Urinary bladder (tissue), 4 donors: ENCODE measurements around the gene TSPAN31. TPM values are rescaled to one million over a fixed set of nuclear protein-coding genes. Genes with fewer than 3 reads are reported as not detected.
"Not testable (repeated sequence)": the region's sequence is repeated elsewhere in the genome, so short reads cannot be mapped to it uniquely, and the experiment has no call there.

Experiments used
- DNase-seq: peaks from one replicate; pipeline ENCODE4 v3.0.0-alpha.2; 2015; ENCODE audit errors: extremely low spot score
- H3K27ac ChIP-seq: one replicate; pipeline ENCODE4 v1.5.1; 2013; ENCODE audit warnings: low read depth, mild to moderate bottlenecking, moderate library complexity
- H3K36me3 ChIP-seq: one replicate; pipeline ENCODE4 v1.6.1; 2013; ENCODE audit warnings: mild to moderate bottlenecking, moderate library complexity; ENCODE audit not compliant: insufficient read depth
- H3K4me1 ChIP-seq: one replicate; pipeline ENCODE4 v1.6.1; 2013; ENCODE audit warnings: mild to moderate bottlenecking, moderate library complexity; ENCODE audit not compliant: insufficient read depth
- H3K4me3 ChIP-seq: one replicate; pipeline ENCODE4 v1.5.1; 2013; ENCODE audit warnings: low read depth, low read length
- WGBS: extraction: QIAGEN DNeasy Blood & Tissue Kit; methylation state at CpG from one replicate; pipeline ENCODE4 v1.1.7; 2013; 5-methylcytosine and 5-hydroxymethylcytosine counted together
- polyA plus RNA-seq: library from polyadenylated mRNA; stranded (reverse); fragments of 200-250 nt; gene quantifications from one replicate; pipeline ENCODE4 v1.2.3, GENCODE V29; 2013
- total RNA-seq: library from RNA; depleted of rRNA; stranded (reverse); fragments of >200 nt; gene quantifications from one replicate; pipeline ENCODE4 v1.2.3, GENCODE V29; 2014
- donor health status: healthy with polysubstance abuse.
- donor health status: healthy.

The TSPAN31 gene
- total and polyA plus RNA-seq, 2 donors = 42.1 to 48.6 TPM

DNA sequence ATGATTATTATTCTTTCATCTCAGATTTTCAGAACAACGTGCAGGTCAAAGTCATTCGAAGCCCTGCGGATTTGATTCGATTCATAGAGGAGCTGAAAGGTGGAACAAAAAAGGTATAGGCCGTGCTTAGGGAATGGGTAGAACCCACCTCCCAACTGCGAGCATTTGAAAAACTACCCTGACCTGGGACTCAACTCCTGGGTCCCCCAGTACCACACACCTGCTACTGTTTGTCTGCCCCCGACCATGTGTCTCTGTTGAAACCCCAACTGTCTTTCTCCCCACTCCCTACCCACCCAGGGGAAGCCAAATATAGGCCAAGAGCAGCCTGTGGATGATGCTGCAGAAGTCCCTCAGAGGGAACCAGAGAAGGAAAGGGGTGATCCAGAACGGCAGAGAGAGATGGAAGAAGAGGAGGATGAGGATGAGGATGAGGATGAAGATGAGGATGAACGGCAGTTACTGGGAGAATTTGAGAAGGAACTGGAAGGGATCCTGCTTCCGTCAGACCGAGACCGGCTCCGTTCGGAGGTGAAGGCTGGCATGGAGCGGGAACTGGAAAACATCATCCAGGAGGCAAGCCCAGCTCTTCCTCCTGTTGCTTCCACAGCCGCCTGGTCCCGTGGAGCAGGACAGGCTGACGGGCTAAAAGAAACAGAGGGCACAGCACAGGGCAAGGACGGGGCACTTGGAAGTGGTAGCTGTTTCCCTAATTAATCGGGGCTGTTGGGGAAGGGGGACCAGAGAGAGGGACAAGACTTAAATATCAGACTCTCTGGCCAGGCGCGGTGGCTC is 26.8 kb upstream of the TSPAN31 start:
- Histone ChIP-seq H3K27ac (no peak overlapping the region), H3K4me3 (no peak overlapping the region), H3K4me1 (no peaks in the 10 kb centered on the region), H3K36me3 (peaks cover 7% of the 10 kb centered on the region)
- WGBS = 96% methylated on average over 22 of the region's 22 CpGs
- DNase-seq = no peak

DNA sequence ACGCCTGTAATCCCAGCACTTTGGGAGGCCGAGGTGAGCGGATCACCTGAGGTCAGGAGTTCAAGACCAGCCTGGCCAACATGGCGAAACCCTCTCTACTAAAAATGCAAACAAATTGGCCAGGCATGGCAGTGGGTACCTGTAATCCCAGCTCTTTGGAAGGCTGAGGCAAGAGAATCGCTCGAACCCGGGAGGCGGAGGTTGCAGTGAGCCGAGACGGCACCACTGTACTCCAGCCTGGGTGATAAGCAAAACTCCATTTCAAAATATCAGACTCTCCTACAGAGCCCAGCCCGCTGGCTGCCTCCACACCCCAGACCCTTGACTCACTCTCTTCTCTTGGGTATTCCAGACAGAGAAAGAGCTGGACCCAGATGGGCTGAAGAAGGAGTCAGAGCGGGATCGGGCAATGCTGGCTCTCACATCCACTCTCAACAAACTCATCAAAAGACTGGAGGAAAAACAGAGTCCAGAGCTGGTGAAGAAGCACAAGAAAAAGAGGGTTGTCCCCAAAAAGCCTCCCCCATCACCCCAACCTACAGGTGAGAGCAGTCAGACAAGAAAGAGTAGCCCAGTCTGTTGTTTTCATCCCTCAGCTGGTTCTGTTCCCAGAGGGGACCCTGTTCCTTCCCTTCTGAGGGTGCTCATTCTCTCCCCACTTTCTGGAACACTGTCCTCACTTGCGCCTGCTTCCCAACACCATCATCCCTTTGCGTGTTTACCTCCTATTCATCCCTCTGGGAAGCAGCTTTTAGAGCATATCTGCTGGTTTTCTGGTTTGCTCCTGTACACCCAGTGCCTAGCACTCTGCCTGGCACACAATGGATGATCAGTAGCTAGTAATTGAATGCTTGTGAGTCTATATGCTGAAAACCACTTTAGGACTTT is 26.0 kb upstream of the TSPAN31 start:
- 96% methylated on average over 15 of the region's 15 CpGs for WGBS
- Histone ChIP-seq H3K4me3 (no peak overlapping the region), H3K27ac (no peak overlapping the region), H3K36me3 (peaks cover 7% of the 10 kb centered on the region), H3K4me1 (no peaks in the 10 kb centered on the region)
- DNase-seq = no peak

DNA sequence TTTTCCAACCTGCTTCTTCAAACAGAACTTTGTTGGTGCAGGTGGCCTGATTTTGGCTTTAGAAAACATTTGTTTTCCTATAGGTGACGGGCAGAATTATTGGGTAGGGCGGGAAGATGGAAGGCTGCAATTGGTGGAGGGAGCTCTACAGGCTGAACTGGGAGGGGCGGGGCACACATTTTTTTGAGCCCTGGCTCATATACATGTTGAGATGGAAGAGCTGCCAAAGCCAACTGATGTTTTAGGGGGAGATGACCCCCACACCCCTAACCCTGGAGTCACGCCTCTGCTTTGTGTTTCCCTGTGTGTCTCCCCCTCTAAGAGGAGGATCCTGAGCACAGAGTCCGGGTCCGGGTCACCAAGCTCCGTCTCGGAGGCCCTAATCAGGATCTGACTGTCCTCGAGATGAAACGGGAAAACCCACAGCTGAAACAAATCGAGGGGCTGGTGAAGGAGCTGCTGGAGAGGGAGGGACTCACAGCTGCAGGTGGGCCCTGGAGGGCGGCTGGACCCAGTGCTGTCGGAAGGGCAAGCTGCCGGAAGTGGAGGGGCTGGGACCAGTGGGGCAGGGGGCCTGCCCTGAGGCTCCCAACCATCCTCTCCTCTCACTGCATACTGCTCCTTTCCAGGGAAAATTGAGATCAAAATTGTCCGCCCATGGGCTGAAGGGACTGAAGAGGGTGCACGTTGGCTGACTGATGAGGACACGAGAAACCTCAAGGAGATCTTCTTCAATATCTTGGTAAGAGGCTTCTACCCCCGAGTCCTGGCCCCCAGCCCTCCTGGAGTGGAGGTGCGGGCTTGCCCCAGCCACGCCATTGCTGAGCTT is 24.8 kb upstream of the TSPAN31 start:
- DNase-seq = no peak
- Histone ChIP-seq H3K4me3 (no peak overlapping the region), H3K36me3 (peaks cover 7% of the 10 kb centered on the region), H3K4me1 (no peaks in the 10 kb centered on the region), H3K27ac (no peak overlapping the region)
- 90% methylated on average over 20 of the region's 20 CpGs for WGBS

DNA sequence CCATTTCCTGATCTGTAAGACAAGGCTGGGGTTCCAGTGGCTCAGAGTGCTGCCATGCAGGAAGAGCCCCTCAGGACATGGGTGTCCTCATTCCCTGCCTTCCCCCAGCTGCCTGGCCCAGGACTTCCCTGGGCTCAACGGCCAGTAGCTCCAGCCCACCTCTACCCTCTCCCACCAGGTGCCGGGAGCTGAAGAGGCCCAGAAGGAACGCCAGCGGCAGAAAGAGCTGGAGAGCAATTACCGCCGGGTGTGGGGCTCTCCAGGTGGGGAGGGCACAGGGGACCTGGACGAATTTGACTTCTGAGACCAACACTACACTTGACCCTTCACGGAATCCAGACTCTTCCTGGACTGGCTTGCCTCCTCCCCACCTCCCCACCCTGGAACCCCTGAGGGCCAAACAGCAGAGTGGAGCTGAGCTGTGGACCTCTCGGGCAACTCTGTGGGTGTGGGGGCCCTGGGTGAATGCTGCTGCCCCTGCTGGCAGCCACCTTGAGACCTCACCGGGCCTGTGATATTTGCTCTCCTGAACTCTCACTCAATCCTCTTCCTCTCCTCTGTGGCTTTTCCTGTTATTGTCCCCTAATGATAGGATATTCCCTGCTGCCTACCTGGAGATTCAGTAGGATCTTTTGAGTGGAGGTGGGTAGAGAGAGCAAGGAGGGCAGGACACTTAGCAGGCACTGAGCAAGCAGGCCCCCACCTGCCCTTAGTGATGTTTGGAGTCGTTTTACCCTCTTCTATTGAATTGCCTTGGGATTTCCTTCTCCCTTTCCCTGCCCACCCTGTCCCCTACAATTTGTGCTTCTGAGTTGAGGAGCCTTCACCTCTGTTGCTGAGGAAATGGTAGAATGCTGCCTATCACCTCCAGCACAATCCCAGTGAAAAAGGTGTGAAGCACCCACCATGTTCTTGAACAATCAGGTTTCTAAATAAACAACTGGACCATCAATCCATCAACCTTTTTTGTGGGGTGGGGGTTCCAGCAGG is 23.9 kb upstream of the TSPAN31 start:
- peaks cover 7% of the 10 kb centered on the region for H3K36me3 ChIP-seq
- H3K4me3 ChIP-seq = no peak overlapping the region
- DNase-seq = no peak
- no peak overlapping the region for H3K27ac ChIP-seq
- WGBS = 87% methylated on average over 11 of the region's 11 CpGs
- H3K4me1 ChIP-seq = no peaks in the 10 kb centered on the region

DNA sequence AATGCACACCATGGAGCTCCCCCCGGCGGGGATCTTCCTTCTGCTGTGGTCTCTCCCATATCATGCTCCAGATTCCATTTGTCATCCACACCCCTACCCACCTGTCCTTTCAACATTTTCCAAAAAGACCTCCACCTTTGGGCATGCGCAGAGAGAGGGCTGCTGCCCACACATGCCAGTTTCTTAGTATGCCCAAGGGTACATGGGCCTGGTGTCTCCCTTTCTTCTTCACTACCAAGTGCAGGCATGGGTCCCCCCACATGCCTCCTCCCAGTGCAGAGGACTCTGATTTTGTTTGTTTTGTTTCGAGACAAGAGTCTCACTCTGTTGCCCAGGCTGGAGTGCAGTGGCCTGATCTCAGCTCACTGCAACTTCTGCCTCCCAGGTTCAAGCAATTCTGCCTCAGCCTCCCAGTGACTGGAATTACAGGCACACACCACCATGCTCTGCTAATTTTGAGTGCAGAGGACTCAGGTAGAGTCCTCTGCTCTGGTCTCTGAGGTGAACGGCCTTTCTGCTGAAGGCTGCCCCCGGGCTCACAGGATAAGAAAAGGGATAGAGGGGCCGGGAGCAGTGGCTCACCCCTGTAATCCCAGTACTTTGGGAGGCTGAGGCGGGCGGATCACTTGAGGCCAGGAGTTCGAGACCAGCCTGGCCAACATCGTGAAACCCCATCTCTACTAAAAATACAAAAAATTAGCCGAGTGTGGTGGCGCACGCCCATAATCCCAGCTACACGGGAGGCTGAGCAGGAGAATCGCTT is 22.8 kb upstream of the TSPAN31 start:
- 95% methylated on average over 16 of the region's 16 CpGs for WGBS
- not testable (repeated sequence) for H3K4me1 ChIP-seq, H3K36me3 ChIP-seq, H3K4me3 ChIP-seq, H3K27ac ChIP-seq, DNase-seq

DNA sequence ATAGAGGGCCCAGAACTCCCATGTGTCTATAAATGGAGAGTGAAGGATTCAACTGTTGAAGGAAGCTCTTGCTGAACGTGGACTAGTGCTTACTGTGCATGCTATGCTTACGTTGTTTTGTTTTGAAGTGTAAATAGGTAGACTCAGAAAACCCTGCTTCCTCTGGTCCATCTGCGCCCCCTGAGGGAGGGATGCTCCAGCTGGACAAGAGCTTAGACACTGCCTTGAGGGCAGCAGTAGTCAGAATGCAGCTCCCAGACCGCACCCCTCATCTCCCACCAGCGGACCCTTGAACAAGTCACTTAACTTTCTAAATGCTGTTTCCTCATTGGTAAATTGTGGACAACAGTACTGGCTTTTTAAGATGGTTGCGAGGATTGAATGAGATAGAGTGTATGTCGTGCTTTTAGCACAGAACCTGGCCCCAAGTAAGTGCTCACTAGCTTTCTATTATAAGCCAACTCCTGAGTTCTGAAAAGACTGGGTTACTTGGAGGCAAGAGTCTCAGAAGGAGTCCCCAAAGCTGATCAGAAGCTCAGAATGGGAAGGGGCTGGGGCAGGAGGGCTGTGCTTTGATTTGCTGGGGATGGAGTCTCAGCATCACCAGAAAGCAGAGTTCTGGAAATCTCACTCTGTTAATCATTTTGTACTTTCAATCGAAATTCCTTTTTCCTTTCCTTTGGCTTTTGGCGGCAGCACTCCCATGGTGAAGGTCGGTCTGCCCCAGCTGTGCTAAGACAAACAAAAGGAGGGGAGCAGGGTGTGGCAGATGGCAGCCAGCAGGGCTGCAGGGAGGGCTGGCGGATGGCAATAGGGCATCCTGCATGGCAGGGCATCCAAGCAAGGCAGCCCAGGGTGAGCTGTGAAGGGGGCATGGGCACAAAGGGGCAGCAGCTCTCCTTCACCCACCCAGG is 21.9 kb upstream of the TSPAN31 start:
- 55% methylated on average over 11 of the region's 11 CpGs for WGBS
- Histone ChIP-seq H3K36me3 (peaks cover 4% of the 10 kb centered on the region), H3K4me1 (peaks cover 2% of the 10 kb centered on the region), H3K4me3 (no peak overlapping the region), H3K27ac (no peak overlapping the region)
- no peak for DNase-seq

DNA sequence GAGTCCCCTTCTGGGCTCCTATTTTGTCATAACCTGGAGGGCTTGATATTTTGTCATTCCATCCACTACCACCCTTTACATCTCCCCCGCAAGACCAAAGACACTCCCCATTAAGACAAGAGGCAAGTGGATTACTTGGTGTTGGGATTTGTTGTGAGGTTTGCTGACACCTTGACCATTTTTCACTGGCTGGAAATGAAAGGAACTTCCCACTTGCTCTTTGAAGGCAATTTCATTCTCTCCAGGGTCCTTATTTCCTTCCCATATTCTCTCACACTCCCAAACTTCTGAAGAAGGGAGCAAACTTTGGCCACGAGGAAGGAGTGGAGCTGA is 21.2 kb upstream of the TSPAN31 start:
- WGBS = 75% methylated on average over 2 of the region's 2 CpGs

DNA sequence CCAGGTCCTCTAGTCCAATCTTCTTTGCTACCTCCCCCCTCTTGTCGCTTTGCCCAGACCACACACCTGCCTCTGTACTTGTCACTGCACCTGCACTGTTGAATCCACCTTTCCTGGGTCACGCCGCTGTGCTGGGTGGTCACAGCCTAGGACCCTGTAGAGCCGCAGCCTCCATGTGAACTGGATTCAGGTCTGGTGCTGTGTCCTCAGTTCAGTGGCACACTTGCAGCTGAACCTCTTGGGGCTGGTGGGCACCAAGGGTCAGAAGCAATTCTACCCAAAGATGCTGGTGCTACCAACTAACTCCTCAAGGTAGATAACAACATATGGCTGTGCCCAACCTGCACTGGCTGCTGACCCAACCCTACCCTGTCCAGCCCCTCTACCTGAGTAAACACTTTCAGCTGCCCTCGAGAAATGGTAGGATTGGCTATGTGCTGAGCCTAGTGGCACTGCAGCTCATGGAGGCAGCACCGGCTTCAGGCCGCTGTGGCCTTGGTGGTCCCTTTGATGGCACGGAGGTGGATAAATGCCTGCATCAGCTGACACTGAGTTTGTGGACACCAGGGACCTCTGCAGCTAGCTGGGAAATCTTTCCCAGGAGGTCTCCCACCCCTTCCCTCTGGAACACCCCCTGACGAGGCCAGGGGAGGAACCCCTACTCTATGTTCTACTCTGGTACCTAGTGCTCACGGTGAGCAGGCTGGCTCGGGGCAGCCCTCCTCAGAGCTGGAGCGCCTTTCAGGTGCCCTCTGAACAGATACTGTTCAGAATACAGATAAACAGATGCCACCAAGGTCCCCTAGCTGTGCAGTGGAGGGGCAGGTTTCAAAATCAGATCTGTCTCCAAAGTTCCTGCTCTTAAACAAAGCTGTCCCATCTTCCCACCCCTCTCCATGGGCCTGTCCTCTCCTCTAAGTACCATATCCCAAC is 20.6 kb upstream of the TSPAN31 start:
- peaks cover 2% of the 10 kb centered on the region for H3K4me1 ChIP-seq
- 81% methylated on average over 12 of the region's 12 CpGs for WGBS
- H3K27ac ChIP-seq = no peak overlapping the region
- no peak overlapping the region for H3K4me3 ChIP-seq
- H3K36me3 ChIP-seq = peaks cover 4% of the 10 kb centered on the region
- no peak for DNase-seq

More for the DNA sequence above, 21.2 kb upstream of the TSPAN31 start:
- DNase-seq = no peak
- Histone ChIP-seq H3K27ac (no peak overlapping the region), H3K4me3 (no peak overlapping the region), H3K4me1 (peaks cover 2% of the 10 kb centered on the region), H3K36me3 (peaks cover 4% of the 10 kb centered on the region)

DNA sequence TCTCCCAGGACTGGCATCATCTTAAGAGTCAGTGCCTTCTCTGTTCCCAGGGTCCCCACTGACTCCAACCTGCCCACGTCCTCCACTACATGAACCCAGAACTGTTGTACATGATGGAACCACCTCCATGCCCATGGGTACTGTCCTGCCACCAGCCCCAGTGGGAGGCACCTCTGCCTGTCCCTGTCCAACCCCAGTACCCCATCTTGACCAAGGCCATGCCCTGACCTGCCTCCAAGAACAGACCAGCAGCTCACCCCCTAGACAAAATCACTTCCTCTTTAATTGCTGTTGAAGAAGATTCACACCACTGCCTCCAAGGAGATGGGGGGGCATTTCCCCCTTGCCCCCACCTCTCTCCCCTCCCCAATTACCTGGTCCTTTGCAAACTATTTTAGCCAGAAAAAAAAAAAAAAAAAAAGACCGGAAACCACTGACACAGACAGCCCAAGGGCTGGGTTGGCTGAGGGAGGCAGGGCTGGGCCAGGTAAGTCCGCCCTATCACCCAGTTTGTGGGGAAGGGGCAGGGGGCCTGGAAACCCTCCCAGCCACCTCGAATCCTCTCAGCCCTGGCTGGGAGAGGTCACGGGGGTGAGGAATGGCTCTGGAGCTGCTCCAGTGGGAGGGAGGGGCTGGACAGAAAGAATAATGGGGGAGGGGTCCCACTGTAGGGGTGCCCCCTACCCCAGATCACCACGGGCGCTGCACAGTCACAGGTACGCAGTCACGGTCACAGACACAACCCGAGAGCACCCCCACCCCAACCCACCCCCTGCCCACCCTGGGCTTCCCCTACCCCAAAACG is 19.7 kb upstream of the TSPAN31 start:
- H3K4me3 ChIP-seq = no peak overlapping the region
- WGBS = 55% methylated on average over 11 of the region's 11 CpGs
- DNase-seq = no peak

DNA sequence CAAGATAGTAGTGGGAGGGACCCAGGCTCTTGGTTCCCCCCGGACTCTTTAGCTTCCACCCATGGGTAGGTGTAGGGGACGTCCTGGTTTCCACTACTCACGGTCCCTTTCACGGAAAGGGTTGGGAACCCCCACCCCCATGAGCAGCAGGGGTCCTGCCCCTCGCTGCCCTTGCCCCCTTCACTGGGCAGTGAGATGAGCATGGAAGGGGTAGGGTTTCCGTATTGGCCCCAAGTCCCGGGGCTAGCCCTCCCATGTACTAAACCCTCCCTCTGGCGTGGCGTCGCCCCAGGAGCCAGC is 19.0 kb upstream of the TSPAN31 start:
- Histone ChIP-seq H3K4me1 (peaks cover 2% of the 10 kb centered on the region), H3K4me3 (peak overlapping the region; percentile 54), H3K27ac (no peak overlapping the region), H3K36me3 (no peaks in the 10 kb centered on the region)
- DNase-seq = no peak
- 14% methylated on average over 10 of the region's 10 CpGs for WGBS

More for the DNA sequence above, 19.7 kb upstream of the TSPAN31 start:
- Histone ChIP-seq H3K4me1 (peaks cover 2% of the 10 kb centered on the region), H3K36me3 (peaks cover under 1% of the 10 kb centered on the region), H3K27ac (no peak overlapping the region)
